HG02610 (cell line): ENCODE results near the gene ANKRD61.
"Not testable (repeated sequence)": the region's sequence is repeated elsewhere in the genome, so short reads cannot be mapped to it uniquely, and the experiment has no call there.

ENCODE experiments used
- ATAC-seq: cut with Tn5 transposase; IDR thresholded peaks from one replicate; pipeline ENCODE4 v1.9.1; 2021; ENCODE audit warnings: mild to moderate bottlenecking, moderate library complexity; ENCODE audit not compliant: unreplicated experiment

The ANKRD61 gene

GRCh38 chr7:6028563-6028962 is 2.6 kb upstream of the ANKRD61 start:
- ATAC-seq = no peak

- ATAC-seq = no peak
Observed at GRCh38 chr7:6031567-6031966, 391 bp downstream of the ANKRD61 start.

- ATAC-seq = no peak
Observed at GRCh38 chr7:6032167-6032566, 991 bp downstream of the ANKRD61 start.

GRCh38 chr7:6032641-6033040 is 1.5 kb downstream of the ANKRD61 start:
- ATAC-seq = no peak

GRCh38 chr7:6035165-6035564 is 4.0 kb downstream of the ANKRD61 start:
- ATAC-seq = no peak

- no peak for ATAC-seq
Observed at GRCh38 chr7:6035686-6036085, 4.5 kb downstream of the ANKRD61 start.

GRCh38 chr7:6049780-6050179 is 18.6 kb downstream of the ANKRD61 start:
- no peak for ATAC-seq

GRCh38 chr7:6051185-6051584 is 20.0 kb downstream of the ANKRD61 start:
- not testable (repeated sequence) for ATAC-seq

GRCh38 chr7:6056616-6057015 is 25.4 kb downstream of the ANKRD61 start:
- ATAC-seq = no peak

GRCh38 chr7:6057316-6058129 is 26.3 kb downstream of the ANKRD61 start:
- ATAC-seq = no peak

GRCh38 chr7:6059941-6060340 is 28.8 kb downstream of the ANKRD61 start:
- ATAC-seq = not testable (repeated sequence)

GRCh38 chr7:6071406-6071805 is 40.2 kb downstream of the ANKRD61 start:
- no peak for ATAC-seq

- no peak for ATAC-seq
Observed at GRCh38 chr7:6074612-6075380, 43.6 kb downstream of the ANKRD61 start.

GRCh38 chr7:6078548-6078947 is 47.4 kb downstream of the ANKRD61 start:
- no peak for ATAC-seq

- ATAC-seq = not testable (repeated sequence)
Observed at GRCh38 chr7:6083047-6083446, 51.9 kb downstream of the ANKRD61 start.
